Measurements from ENCODE around the gene MCMBP.
A peak's percentile ranks its signal among the peaks of the same experiment; 100 is the strongest.
"Not testable (repeated sequence)": the region's sequence is repeated elsewhere in the genome, so short reads cannot be mapped to it uniquely, and the experiment has no call there.

MCMBP gene

GRCh38 chr10:119872610-119872859 is at the start of gene MCMBP:
MCMBP (minus strand) TSS chr10:119872843; CDS start chr10:119872584, 259 bp downstream.
- no peak for DNase-seq

- DNase-seq, result no peak
Measured at GRCh38 chr10:119919826-119920225, 47.2 kb upstream of the MCMBP start.

GRCh38 chr10:119919271-119919670 is 46.6 kb upstream of the MCMBP start:
- DNase-seq, result no peak

DNA sequence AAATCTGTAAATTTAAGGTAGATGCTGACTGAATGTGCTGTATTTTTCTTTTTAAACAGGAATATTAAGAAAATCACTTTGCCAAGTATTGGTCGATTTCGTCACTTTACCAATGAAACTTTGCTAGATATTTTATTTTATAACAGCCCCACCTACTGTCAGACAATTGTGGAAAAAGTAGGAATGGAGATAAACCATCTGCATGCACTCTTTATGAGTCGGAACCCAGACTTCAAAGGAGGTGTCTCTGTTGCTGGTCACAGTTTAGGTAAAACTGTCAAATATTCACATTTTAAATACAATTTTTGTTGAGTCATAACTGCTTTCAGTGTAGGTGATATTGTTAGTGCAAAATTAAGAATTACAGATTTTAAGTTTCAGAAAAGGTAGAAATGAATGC is 45.1 kb upstream of the MCMBP start:
- no peak for DNase-seq

- DNase-seq, result no peak
Measured at GRCh38 chr10:119910689-119911088, 38.0 kb upstream of the MCMBP start.

GRCh38 chr10:119908166-119908565 is 35.5 kb upstream of the MCMBP start:
- DNase-seq, result no peak

DNA sequence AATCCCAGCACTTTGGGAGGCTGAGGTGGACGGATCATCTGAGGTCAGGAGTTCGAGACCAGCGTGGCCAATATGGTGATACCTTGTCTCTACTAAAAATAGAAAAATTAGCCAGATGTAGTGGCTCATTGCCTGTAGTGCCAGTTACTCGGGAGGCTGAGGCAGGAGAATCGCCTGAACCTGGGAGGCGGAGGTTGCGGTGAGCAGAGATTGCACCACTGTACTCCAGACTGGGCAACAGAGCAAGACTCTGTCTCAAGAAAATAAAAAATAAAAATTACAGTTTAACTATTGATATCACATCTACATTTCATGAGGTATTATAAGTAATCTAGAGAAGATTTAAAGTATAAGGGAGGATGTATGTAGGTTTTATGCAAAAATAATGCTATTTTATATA is 35.1 kb upstream of the MCMBP start:
- not testable (repeated sequence) for DNase-seq

DNA sequence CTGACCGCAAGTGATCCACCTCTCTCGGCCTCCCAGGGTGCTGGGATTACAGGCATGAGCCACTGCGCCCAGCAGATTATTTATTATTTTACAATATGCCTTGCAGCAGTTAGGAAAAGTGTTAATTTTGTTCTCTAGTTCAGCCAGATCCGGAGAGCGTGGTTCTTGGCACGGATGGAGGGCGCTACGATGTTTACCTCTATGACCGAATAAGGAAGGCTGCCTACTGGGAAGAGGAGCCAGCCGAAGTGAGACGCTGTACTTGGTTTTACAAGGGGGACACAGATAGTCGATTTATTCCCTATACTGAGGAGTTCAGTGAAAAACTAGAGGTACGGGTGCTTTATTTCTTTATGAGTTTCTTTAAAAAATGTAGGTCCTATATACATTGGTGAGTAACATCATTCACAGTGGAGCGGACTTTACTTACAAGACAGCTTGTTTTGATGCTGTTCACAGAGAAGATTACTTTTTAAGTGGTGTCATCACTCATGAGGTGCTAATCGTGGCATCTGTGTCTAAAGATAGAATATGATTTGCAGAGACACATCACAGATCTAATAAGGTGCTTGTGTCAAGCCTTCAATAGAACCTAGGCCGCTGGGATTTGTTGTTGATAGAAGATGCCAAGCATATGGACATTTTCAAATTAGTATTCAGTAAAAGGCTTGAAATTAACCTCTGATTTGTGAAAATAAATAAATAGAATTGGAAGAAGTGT is 31.5 kb upstream of the MCMBP start:
- no peak for DNase-seq

DNA sequence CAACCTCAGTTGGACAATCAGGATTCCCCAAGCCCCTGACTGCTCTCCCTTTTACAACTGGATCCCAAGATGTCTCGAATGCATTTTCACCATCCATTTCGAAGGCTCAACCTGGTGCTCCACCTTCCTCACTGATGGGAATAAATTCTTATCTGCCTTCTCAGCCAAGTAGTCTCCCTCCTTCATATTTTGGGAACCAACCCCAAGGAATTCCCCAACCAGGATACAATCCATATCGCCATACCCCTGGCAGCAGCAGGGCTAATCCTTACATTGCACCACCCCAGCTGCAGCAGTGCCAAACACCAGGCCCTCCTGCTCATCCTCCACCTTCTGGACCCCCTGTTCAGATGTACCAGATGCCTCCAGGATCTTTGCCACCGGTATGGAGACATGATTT is 25.9 kb upstream of the MCMBP start:
- DNase-seq, result no peak

DNA sequence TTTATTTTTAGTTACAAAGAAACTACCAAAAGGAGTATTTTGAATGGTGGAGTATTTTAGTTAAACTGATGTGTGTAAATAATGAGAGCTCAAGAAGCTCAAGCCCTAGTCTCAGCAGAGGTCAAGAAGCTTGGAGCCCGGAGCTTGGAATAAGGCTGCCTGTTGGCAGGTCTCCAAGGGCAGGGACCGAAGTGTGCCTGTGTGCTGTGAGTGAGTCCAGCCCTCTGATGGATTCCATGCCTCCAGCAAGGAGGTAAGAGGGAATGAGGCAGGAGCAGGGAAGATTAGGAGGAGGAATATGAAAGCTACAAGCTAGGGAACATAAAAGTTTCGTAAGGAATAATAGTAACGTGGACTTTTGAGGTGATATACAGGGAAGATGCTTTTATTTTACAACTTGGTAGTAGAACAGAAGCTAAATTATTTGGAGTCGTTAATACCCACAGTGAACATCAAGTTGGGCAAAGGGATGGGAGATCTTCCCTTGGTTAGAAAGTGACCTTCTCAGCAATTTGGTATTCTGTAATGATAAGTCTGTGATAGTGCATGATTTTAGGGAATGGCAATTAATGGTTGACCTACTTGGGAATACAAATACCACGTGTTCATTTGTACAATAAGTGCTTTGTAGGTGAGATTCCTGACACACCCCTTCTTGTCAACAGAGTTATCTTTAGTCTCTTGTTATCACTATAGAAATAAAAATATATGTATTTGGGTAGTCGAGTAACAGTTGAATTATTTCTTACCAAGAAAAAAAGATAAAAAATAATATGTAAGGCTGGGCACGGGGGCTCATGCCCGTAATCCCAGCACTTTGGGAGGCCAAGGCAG is 24.5 kb upstream of the MCMBP start:
- DNase-seq, result no peak

GRCh38 chr10:119896061-119896655 is 23.5 kb upstream of the MCMBP start:
- no peak for DNase-seq

GRCh38 chr10:119893845-119894427 is 21.3 kb upstream of the MCMBP start:
- DNase-seq, result no peak

DNA sequence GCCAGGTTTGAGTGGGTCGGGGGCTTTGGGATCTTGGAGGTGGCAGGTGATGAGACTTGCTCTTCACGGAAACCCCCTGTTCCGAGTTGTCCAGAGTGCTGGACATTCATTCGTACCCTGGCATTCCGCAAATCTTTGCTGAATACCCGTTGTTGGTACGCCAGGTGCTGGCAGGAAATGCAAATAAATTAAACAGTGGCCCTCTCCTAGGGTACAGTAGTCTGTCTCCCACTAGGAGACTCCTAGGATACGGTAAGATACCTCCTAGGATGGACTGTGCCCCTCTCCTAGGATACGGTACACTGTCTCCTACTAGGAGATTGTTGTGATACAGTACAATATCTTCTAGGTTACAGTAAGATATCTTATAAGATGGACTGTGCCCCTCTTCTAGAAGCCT is 20.4 kb upstream of the MCMBP start:
- DNase-seq, result no peak

DNA sequence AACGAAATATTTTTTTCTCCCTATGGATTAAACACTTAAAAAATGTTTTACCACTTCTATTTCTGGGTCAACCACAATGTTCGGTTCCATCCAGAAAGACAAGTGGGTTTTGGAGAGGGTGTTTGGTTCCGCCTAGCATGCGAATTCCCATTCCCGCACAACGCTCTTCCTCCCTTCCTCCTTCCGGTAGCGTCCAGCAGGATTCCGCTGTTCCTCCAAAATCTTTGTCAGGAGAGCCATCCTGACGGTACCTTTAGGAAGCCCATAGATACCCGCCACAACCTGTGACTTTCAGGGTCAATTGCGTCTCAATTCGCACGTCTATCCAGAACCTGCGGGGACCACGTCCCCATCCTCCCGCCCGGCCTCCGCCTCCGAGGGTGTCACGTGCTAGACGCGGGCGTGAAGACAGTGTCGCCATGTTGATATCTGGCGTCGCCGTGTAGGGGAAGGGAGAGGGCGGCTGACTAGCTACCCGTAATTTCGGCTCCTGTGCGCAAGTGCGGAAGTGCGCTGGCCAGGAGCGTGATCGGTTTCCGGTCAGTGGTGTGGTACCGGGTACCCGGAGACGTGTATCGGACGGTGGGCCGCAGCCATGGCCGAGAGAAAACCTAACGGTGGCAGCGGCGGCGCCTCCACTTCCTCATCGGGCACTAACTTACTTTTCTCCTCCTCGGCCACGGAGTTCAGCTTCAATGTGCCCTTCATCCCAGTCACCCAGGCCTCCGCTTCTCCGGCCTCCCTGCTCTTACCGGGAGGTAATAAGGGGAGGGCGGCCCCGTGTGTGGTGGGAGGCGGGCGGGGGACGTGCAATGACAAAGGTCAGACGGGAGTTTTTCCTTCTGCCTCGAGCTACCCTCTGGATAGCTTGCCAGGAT is 19.8 kb upstream of the MCMBP start, which contains the start of gene SEC23IP:
Gene SEC23IP, plus strand, starts transcription at position 543 of the 878 bp plus-strand sequence. Its CDS starts 53 bp downstream, at position 596.
- DNase-seq, result peak; percentile 93 to 94

- DNase-seq, result not testable (repeated sequence)
Measured at GRCh38 chr10:119891849-119892187, 19.2 kb upstream of the MCMBP start.

GRCh38 chr10:119890307-119890706 is 17.7 kb upstream of the MCMBP start:
- not testable (repeated sequence) for DNase-seq

DNA sequence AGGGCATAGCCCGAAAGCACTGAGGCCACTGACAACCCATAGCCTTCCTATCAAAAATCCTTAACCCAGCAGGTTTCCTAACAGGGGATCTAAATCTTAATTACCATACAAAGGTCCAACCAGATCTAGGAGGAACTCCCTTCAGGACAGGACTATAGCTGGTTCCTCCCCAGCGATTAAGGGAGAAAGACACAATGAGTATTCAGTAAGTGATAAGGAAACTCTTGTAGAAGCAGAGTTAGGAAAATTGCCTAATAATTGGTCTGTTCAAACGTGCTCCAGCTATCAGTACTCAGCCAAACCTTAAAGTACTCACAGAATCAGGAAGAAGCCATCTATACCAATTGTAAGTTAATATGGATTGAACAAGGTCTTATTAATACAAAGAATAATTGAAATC is 16.6 kb upstream of the MCMBP start:
- not testable (repeated sequence) for DNase-seq

DNA sequence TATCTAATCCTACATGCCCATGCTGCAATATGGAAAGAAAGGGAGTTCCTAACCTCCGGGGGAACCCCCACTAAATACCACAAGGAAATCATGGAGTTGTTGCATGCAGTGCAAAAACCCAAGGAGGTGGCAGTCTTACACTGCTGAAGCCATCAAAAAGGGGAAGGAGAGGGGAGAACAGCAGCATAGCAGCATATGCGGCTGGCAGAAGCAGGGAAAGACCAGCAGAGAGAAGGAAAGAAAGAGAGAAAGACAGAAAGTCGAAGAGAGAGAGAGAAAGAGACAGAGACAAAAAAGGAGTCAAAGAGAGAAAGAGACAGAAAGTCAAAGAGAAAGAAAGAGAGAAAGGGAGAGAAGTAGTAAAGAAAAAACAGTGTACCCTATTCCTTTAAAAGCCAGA is 16.1 kb upstream of the MCMBP start:
- not testable (repeated sequence) for DNase-seq

- not testable (repeated sequence) for DNase-seq
Measured at GRCh38 chr10:119886070-119886469, 13.4 kb upstream of the MCMBP start.

DNA sequence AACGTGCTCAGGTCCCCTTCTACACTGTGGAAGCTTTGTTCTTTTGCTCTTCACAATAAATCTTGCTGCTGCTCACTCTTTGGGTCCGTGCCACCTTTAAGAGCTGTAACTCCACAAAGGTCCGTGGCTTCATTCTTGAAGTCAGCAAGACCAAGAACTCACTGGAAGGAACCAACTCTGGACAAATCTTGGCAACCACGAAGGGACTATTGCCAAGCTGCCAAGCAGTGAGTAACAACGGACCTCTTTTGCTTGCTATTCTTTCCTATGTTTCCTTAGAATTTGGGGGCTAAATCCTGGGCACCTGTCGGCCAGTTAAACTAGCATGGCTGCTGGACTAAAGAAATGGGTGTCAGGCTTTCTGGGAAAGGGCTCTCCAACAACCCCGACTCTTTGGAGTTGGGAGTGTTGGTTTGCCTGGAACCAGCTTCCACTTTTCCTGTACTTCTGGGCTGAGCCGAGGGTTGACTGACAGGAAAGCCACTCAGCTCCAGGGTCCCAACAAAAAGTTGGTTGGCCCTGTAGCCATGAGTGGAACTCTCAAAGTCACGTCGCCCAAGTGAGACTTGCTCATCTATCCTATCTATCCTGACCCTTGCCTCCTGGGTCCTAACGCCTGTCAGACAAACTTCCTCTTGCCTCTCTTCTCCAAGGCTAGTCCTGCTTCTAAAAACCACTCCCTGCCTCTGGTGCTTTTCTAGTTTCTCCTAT is 11.4 kb upstream of the MCMBP start:
- not testable (repeated sequence) for DNase-seq

- DNase-seq, result no peak
Measured at GRCh38 chr10:119878524-119878923, 5.9 kb upstream of the MCMBP start.
